ENCODE results near the gene TMEM132C. TPM values are rescaled to one million over a fixed set of nuclear protein-coding genes. Genes with fewer than 3 reads are reported as not detected.

TMEM132C gene
- total RNA-seq, 2 experiments from 2014 or later = not detected

- CTCF ChIA-PET = interaction anchor here (1.2 kb wide), 1 partner anchor 18 kb away, joined by 3 read pairs; no protein-coding TSS in a partner anchor
- no peaks in the 10 kb centered on the region for H3K27me3 Mint-ChIP-seq
- no peak overlapping the region for H3K27ac Mint-ChIP-seq
- no peaks in the 10 kb centered on the region for H3K36me3 Mint-ChIP-seq
- DNase-seq = no peak
- H3K4me3 Mint-ChIP-seq = no peak overlapping the region
- H3K9me3 Mint-ChIP-seq (ENCODE audit: low read depth) = peaks cover 5% of the 10 kb centered on the region
- H3K4me1 Mint-ChIP-seq = no peaks in the 10 kb centered on the region
- no peak for ATAC-seq
Observed at GRCh38 chr12:128660532-128661225, 393.7 kb downstream of the TMEM132C start.

DNA sequence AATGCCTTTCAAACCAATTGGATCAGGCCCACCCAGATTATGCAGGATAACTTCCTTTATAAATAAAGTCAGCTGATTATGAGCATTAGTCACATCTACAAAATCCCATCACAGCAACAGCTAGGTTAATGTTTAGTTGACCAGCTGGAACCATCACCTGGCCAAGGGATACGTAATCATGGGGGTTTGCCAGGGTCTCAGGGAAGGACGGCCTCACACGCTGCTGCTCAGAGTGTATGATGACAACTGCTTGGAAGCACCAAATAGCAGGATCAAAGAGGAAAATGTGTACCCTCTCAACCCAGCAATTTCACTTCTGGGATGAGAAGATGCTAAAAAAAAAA lies 394.2 kb downstream of the TMEM132C start:
- CTCF ChIA-PET = interaction anchor here (1.2 kb wide), 1 partner anchor 17 kb away, joined by 3 read pairs; no protein-coding TSS in a partner anchor
- Mint-ChIP-seq H3K4me3 (no peak overlapping the region), H3K4me1 (no peaks in the 10 kb centered on the region), H3K9me3 (ENCODE audit: low read depth) (peaks cover 5% of the 10 kb centered on the region), H3K27me3 (no peaks in the 10 kb centered on the region), H3K36me3 (no peaks in the 10 kb centered on the region), H3K27ac (no peak overlapping the region)
- DNase-seq = no peak
- ATAC-seq = no peak

DNA sequence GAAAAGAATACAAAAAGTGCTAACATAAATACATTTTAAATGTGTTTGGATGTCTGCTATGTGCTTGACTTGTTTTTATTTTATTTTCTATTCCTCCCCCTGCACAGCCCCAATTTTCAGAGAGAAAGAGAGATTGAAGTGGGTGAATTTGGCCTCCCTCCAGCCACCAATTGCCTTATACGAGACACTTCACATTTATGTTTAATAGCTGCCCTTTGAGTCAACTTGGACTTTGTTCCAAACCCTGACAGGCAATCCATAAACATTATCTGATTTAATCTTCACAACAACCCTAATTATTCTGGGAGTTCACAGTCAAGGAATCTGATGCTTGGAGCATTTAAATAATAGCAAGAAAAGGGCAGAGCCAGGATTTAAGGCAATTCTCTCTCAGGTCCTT lies 395.1 kb downstream of the TMEM132C start:
- CTCF ChIA-PET = interaction anchor here (1.2 kb wide), 1 partner anchor 17 kb away, joined by 3 read pairs; no protein-coding TSS in a partner anchor
- no peak for ATAC-seq

GRCh38 chr12:128664501-128664900 lies 397.5 kb downstream of the TMEM132C start:
- no peaks in the 10 kb centered on the region for H3K36me3 Mint-ChIP-seq
- H3K9me3 Mint-ChIP-seq (ENCODE audit: low read depth) = peaks cover 6% of the 10 kb centered on the region
- no peaks in the 10 kb centered on the region for H3K27me3 Mint-ChIP-seq

More for the DNA sequence above, 395.1 kb downstream of the TMEM132C start:
- H3K27me3 Mint-ChIP-seq = no peaks in the 10 kb centered on the region
- DNase-seq = no peak
- no peak overlapping the region for H3K4me3 Mint-ChIP-seq
- no peaks in the 10 kb centered on the region for H3K36me3 Mint-ChIP-seq
- no peak overlapping the region for H3K27ac Mint-ChIP-seq
- no peaks in the 10 kb centered on the region for H3K4me1 Mint-ChIP-seq
- peaks cover 6% of the 10 kb centered on the region for H3K9me3 Mint-ChIP-seq (ENCODE audit: low read depth)

DNA sequence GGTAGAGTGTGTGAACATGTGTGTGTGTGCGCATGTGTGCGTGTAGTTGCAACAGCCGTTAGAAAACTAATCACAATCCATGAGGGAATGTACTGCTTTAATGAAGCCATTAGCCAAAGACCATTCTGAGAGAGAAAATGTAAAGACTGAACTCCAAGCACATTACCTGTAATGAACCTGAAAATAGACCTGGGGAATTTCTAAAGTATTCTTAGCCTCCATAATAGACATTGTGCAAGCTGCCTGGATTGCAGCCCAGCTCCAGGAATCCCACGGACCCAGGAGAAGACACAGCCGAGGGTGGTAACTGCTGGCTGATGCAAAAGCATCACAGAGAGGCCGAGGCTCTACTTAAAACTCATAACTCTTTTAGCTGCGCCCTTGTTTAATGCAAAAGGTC lies 400.2 kb downstream of the TMEM132C start:
- ATAC-seq (no peak), DNase-seq (no peak)
- Mint-ChIP-seq H3K4me3 (no peak overlapping the region), H3K9me3 (ENCODE audit: low read depth) (peaks cover 8% of the 10 kb centered on the region), H3K36me3 (no peaks in the 10 kb centered on the region), H3K27ac (no peak overlapping the region), H3K27me3 (no peaks in the 10 kb centered on the region), H3K4me1 (no peaks in the 10 kb centered on the region)
- CTCF ChIA-PET = no interaction called here

More at GRCh38 chr12:128664501-128664900, 397.5 kb downstream of the TMEM132C start:
- Mint-ChIP-seq H3K4me1 (no peaks in the 10 kb centered on the region), H3K4me3 (no peak overlapping the region), H3K27ac (no peak overlapping the region)
- no peak for ATAC-seq
- no peak for DNase-seq
- CTCF ChIA-PET = no interaction called here

DNA sequence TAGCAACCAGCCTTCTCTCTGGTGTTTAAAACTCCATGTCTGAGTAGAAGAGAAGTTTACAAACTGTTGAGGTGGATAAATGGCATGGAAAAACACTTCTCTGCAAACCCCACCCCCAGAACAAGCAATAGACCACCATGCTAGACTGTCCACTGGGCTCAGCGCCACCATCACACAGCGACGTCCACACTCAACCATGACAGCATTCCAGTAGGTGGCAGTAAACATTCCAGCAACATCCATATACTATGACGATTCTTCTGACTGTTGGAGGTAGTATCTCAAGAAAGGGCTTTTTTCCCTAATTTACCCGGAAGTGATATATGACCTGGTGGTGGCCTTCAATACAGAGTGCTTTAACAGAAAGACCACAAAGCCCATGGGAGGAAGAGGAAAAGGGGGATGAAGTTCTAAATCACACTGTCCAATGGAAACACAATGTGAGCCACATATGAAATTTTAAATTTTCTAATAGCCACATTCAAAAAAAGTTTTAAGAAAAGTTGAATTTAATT lies 404.6 kb downstream of the TMEM132C start:
- Mint-ChIP-seq H3K27me3 (no peaks in the 10 kb centered on the region), H3K4me1 (no peaks in the 10 kb centered on the region), H3K36me3 (no peaks in the 10 kb centered on the region), H3K9me3 (ENCODE audit: low read depth) (peaks cover 4% of the 10 kb centered on the region), H3K27ac (no peak overlapping the region), H3K4me3 (no peak overlapping the region)
- ATAC-seq (no peak), DNase-seq (no peak)
- CTCF ChIA-PET = no interaction called here

DNA sequence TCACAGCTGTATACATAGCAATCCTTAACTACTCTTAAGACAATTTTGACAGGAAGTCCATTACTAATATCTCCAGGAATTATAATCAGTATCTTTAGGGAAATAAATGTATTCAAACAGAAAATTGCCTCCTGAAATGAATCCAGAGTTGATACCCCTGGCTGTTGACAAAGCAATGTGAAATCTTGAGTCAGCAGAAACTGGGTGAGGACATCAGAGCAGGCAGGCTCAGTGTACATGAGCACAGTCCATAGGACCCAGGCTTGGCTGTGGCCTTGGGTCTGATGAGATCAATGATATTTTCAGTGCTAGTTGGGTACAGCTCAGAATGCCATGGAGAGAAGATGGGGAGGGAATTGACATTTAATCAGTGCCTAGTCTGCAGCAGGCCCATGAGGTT lies 405.5 kb downstream of the TMEM132C start:
- H3K9me3 Mint-ChIP-seq (ENCODE audit: low read depth) = peaks cover 2% of the 10 kb centered on the region
- no peak overlapping the region for H3K27ac Mint-ChIP-seq
- H3K27me3 Mint-ChIP-seq = no peaks in the 10 kb centered on the region
- no peaks in the 10 kb centered on the region for H3K4me1 Mint-ChIP-seq
- no peak overlapping the region for H3K4me3 Mint-ChIP-seq
- no peaks in the 10 kb centered on the region for H3K36me3 Mint-ChIP-seq
- no peak for DNase-seq
- ATAC-seq = no peak
- CTCF ChIA-PET = no interaction called here

DNA sequence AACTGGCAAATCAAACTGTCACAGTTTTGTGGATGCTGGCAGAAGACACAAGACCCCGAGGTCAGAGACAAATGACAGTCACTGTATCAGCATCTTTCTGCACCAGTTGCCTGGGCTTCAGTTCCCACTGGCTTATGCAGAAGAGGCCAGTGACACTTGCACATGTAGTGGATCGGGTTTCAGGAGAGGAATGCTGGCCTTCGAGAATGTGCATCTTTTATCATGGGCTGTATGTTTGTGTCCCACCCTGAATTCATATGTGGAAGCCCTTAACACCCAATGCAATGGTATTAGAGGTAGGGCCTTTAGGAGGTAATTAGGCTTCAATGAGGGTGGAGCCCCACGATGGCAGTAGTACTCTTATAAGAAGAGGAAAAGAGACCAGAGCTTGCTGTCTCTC lies 405.9 kb downstream of the TMEM132C start:
- CTCF ChIA-PET = no interaction called here
- DNase-seq (no peak), ATAC-seq (no peak)
- no peak overlapping the region for H3K27ac Mint-ChIP-seq
- no peaks in the 10 kb centered on the region for H3K36me3 Mint-ChIP-seq
- H3K4me3 Mint-ChIP-seq = no peak overlapping the region
- H3K9me3 Mint-ChIP-seq (ENCODE audit: low read depth) = peaks cover 2% of the 10 kb centered on the region
- no peaks in the 10 kb centered on the region for H3K4me1 Mint-ChIP-seq
- H3K27me3 Mint-ChIP-seq = no peaks in the 10 kb centered on the region

DNA sequence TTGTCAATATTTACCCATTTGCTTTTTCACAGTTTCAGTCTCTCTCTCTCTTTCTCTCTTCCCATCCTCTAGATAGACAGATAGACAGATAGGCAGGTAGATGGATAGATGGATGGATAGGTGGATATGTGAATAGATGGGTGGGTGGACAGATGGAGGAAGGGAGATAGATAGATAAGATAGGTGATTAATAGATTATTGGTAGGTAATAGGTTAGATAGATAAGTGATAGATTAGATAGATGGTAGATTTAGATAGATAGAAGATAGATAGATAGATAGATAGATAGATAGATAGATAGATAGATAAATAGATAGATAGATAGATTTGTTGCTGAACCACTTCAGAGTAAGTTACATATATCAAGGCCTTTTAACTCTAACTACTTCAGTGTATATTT lies 408.6 kb downstream of the TMEM132C start:
- no peaks in the 10 kb centered on the region for H3K9me3 Mint-ChIP-seq (ENCODE audit: low read depth)
- no peaks in the 10 kb centered on the region for H3K27me3 Mint-ChIP-seq
- CTCF ChIA-PET = no interaction called here
- no peak overlapping the region for H3K4me3 Mint-ChIP-seq
- H3K36me3 Mint-ChIP-seq = no peaks in the 10 kb centered on the region
- H3K27ac Mint-ChIP-seq = no peak overlapping the region
- ATAC-seq (no peak), DNase-seq (no peak)
- no peaks in the 10 kb centered on the region for H3K4me1 Mint-ChIP-seq

DNA sequence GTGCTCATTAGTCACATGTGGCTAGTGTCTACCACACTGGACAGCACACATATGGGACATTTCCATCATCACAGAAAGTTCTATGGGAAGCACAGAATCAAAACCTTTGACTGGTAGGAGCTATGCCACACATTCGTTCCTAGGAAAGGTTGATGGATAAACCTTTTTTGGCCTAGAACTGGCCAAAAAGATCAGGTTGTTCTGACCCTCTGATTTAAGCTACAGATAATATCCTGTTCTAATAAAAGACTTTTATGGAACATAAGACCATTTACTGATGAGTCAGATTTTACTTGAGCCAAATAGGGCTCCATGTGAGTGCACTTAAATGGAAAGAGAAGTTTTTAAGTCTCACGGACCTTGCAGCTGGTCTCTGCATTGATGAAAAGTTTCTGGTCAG lies 413.6 kb downstream of the TMEM132C start:
- DNase-seq (no peak), ATAC-seq (no peak)
- Mint-ChIP-seq H3K9me3 (ENCODE audit: low read depth) (no peaks in the 10 kb centered on the region), H3K27ac (no peak overlapping the region), H3K4me1 (no peaks in the 10 kb centered on the region), H3K27me3 (no peaks in the 10 kb centered on the region), H3K36me3 (no peaks in the 10 kb centered on the region), H3K4me3 (no peak overlapping the region)
- CTCF ChIA-PET = no interaction called here

DNA sequence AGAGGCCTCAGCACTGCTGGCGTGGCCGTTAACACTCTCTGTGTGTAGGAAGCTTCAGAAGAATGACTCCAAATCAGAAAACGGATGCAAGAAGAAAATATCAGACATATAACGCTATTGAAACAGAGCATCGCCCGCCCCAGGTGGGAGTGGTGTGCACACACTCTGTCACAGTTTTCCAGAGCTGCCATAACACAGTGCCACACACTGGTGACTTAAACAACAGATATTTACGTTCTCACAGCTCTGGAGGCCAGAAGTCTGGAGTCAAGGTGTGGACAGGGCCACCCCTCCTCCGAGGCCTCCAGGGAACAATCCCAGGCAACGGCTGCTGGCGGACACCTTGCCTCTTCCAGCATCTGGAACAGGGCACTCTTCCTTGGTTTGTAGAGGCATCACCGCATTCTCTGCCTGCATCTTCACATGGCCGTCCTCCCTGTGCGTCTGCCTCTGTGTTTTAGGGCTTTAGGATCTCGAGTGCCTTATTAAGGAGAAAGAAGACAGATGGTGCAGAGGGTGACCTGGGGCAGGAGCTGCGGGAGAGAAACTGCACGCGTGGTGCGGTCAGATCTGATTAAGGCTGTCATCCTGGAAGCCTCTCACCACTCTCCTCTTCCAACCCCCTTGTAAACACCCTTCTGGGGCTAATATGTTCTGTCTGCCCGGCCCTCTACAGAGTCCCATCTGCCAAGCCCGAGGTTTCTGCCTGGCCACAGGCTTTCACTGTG lies 415.7 kb downstream of the TMEM132C start:
- DNase-seq = no peak
- peaks cover 2% of the 10 kb centered on the region for H3K9me3 Mint-ChIP-seq (ENCODE audit: low read depth)
- no peak overlapping the region for H3K4me3 Mint-ChIP-seq
- ATAC-seq = no peak
- no peaks in the 10 kb centered on the region for H3K27me3 Mint-ChIP-seq
- no peaks in the 10 kb centered on the region for H3K36me3 Mint-ChIP-seq
- H3K4me1 Mint-ChIP-seq = no peaks in the 10 kb centered on the region
- H3K27ac Mint-ChIP-seq = no peak overlapping the region
- CTCF ChIA-PET = no interaction called here

DNA sequence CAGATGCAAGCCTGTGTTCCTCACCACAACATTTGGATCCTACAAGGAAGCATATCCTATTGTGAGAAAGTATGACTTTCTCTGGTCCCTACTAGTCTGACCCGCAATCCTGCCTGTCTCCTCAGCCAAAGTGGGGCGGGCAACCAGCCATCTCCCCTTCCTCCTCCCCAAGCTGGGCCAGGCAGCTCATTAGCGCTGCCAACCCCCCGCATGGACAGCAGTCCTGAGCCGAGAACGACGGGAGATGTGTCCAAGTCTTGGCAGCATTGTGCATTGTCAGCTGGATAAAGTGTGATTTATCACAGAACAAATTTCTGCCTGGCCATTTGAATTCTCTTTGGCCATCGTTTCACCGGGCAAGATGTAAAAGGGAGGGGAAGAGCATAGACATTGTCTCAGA lies 417.4 kb downstream of the TMEM132C start:
- Mint-ChIP-seq H3K9me3 (ENCODE audit: low read depth) (peaks cover 2% of the 10 kb centered on the region), H3K36me3 (no peaks in the 10 kb centered on the region), H3K4me1 (no peaks in the 10 kb centered on the region), H3K27ac (no peak overlapping the region), H3K27me3 (no peaks in the 10 kb centered on the region), H3K4me3 (no peak overlapping the region)
- ATAC-seq (no peak), DNase-seq (no peak)
- CTCF ChIA-PET = no interaction called here

DNA sequence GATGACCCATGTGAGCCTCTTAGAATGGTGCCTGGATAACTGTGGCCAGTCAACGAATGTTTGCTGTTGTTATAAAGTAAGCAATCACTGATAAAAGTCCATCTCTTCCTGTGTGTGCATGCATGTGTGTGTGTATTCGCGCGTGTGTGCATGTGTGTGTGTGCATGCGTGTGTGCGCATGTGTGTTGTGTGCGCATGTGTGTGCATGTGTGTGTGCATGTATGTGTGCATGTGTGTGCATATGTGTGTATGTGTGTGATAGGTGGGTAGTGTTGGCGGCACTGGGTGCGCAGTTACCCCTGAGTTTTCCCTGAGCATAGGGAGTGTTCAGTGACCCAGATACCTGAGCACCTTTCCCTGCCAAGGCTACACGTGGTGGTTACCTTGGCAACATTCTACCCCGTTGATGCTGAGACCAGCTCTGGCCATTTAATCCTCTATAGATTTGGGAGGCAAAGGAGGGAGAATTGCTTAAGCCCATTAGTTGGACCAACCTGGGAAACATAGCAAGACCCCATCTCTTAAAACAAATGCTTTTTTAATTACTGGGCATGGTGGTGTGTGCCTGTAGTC lies 419.0 kb downstream of the TMEM132C start:
- no peak overlapping the region for H3K27ac Mint-ChIP-seq

DNA sequence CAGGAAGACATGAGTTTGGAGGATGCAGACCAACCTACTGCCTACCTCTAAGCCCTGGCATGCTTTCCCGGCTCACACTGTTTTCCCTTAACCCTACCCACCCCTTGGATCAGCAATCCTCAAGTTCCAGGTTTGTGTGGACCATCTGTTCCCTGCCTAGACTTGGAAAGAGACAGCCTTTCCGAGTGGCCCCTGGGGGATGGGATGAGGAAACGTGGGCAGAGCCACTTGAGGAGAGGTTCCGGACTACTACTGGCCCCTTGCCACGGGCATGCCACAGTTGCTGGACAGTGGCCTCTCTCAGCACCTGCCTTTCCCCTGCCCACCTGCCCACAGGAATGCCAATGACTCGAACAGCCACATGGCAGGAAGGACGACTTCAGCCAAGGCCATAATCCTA lies 420.9 kb downstream of the TMEM132C start:
- CTCF ChIA-PET = interaction anchor here (0.7 kb wide), 1 partner anchor 38 kb away, joined by 3 read pairs; no protein-coding TSS in a partner anchor
- Mint-ChIP-seq H3K4me3 (no peak overlapping the region), H3K9me3 (ENCODE audit: low read depth) (peaks cover 2% of the 10 kb centered on the region), H3K27ac (no peak overlapping the region), H3K27me3 (no peaks in the 10 kb centered on the region), H3K36me3 (no peaks in the 10 kb centered on the region), H3K4me1 (no peaks in the 10 kb centered on the region)
- no peak for DNase-seq
- no peak for ATAC-seq

More for the DNA sequence above, 419.0 kb downstream of the TMEM132C start:
- Mint-ChIP-seq H3K4me3 (no peak overlapping the region), H3K9me3 (ENCODE audit: low read depth) (peaks cover 2% of the 10 kb centered on the region), H3K36me3 (no peaks in the 10 kb centered on the region), H3K27me3 (no peaks in the 10 kb centered on the region), H3K4me1 (no peaks in the 10 kb centered on the region)
- no peak for ATAC-seq
- CTCF ChIA-PET = no interaction called here
- DNase-seq = no peak
